ENCODE data around the gene APRT. TPM values are rescaled to one million over a fixed set of nuclear protein-coding genes. Genes with fewer than 3 reads are reported as not detected.

APRT gene
- total and polyA plus RNA-seq, 9 of the 15 experiments (the other 6 are each of a cell fraction or from before 2014, with no cell fraction given), result 41.7 to 409 (median 146) TPM

- TF ChIP-seq RBBP5 (IDR thresholded peaks at IDR 0.05; ENCODE audit: borderline replicate concordance, insufficient read depth, low read length, poor library complexity, severe bottlenecking) (no peak), ZNF717 (CRISPR knock-in tag; IDR thresholded peaks at IDR 0.05) (no peak), SRSF9 (IDR thresholded peaks at IDR 0.05; ENCODE audit: borderline replicate concordance, low read depth, low read length) (no peak), E2F6 (IDR thresholded peaks at IDR 0.05; ENCODE audit: borderline replicate concordance in 1 of 2, extremely low read depth in 1 of 2, insufficient read depth in 1 of 2, insufficient read length in 1 of 2, low read depth in 1 of 2, low read length in 1 of 2, poor library complexity in 1 of 2, severe bottlenecking in 1 of 2) (peak in 1 of 2 experiments; percentile 32), FIP1L1 (IDR thresholded peaks at IDR 0.05; ENCODE audit: low read depth, low read length, poor library complexity, severe bottlenecking) (no peak), NFE2L1 (tag; IDR thresholded peaks at IDR 0.05; ENCODE audit: borderline replicate concordance, low read depth) (no peak), EWSR1 (IDR thresholded peaks at IDR 0.05; ENCODE audit: borderline replicate concordance, low read depth, partially characterized antibody) (no peak), ATF4 (CRISPR knock-in tag; IDR thresholded peaks at IDR 0.05) (peak; percentile 67; the same call in 1 of the 2 replicates), EGR1 (conservative IDR thresholded peaks at IDR 0.05) (peak; percentile 68), ZNF57 (CRISPR knock-in tag; IDR thresholded peaks at IDR 0.05) (no peak), HMGN3 (IDR thresholded peaks at IDR 0.05; ENCODE audit: borderline replicate concordance, extremely low read depth, insufficient read length, low read depth, low read length) (no peak), ZNF512 (tag; IDR thresholded peaks at IDR 0.05) (no peak), ZFP1 (CRISPR knock-in tag; IDR thresholded peaks at IDR 0.05) (no peak), TGIF2 (CRISPR knock-in tag; IDR thresholded peaks at IDR 0.05) (no peak), IRF9 (tag; IDR thresholded peaks at IDR 0.05) (no peak), HDAC2 (IDR thresholded peaks at IDR 0.05) (peak; percentile 35; the same call in 1 of the 2 replicates), ZFP30 (CRISPR knock-in tag; IDR thresholded peaks at IDR 0.05; ENCODE audit: borderline replicate concordance) (no peak), POLR3A (IDR thresholded peaks at IDR 0.05; ENCODE audit: borderline replicate concordance, extremely low read depth, insufficient read depth, insufficient read length) (no peak), KAT8 (IDR thresholded peaks at IDR 0.05; ENCODE audit: low read depth) (no peak), GTF2A2 (tag; IDR thresholded peaks at IDR 0.05) (no peak), SAFB2 (IDR thresholded peaks at IDR 0.05; ENCODE audit: borderline replicate concordance, low read depth, low read length, severe bottlenecking) (no peak), NR4A1 (CRISPR knock-in tag; IDR thresholded peaks at IDR 0.05) (no peak), NR4A1 (tag; IDR thresholded peaks at IDR 0.05) (no peak)
These were observed 12.0 kb downstream of the APRT start (continued) for GRCh38 chr16:88799569-88800276.
